Measurements from ENCODE around the gene FRS3. TPM values are rescaled to one million over a fixed set of nuclear protein-coding genes. Genes with fewer than 3 reads are reported as not detected.

Gene FRS3, protein sequence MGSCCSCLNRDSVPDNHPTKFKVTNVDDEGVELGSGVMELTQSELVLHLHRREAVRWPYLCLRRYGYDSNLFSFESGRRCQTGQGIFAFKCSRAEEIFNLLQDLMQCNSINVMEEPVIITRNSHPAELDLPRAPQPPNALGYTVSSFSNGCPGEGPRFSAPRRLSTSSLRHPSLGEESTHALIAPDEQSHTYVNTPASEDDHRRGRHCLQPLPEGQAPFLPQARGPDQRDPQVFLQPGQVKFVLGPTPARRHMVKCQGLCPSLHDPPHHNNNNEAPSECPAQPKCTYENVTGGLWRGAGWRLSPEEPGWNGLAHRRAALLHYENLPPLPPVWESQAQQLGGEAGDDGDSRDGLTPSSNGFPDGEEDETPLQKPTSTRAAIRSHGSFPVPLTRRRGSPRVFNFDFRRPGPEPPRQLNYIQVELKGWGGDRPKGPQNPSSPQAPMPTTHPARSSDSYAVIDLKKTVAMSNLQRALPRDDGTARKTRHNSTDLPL
- total RNA-seq (2022; extraction: Qiagen RNA extraction; ENCODE audit: low read depth) = 2.1 to 3.1 TPM (median 2.4 TPM) in 5 replicates

DNA sequence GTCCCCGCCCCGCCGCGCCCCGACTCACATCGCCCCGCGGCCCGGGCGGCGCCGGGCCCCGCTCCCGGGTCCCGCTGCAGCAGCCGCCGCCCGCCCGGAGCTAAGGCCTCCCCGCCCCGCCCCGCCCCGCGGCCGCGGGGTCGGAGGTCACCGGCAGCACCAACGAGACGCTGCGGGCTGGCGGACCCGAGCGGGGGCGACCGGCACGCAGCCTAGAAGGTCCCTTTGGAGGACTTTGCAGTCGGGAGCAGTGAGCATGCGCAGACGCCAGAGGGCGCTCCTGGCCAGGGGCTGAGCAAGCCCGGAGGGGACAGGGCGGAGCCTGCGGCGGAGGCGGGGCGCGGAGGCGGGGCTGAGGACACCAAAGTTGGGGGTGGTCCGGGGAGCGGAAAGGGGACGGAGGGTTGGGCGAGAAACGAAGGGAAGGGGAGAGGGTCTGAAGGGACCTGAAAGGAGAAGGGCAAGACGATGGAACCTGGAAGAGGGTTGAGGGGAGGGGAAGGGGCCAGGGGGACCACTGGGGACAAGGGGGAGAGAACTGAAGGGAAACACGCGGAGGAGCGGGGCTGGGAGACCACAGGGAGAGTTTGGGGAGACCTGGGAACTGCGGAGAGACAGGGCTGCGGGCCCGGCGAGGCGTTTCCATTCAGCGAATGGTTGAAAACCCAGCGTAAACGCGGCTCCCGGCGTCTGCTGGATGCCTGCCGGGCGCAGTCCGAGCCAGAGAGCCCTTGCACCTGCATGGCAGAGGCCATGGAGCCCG is at the start of gene FRS3:
Gene FRS3 (minus strand): TSS at position 113 of the 763 bp plus-strand sequence. CDS start 2,913 bp downstream, outside the sequence.

DNA sequence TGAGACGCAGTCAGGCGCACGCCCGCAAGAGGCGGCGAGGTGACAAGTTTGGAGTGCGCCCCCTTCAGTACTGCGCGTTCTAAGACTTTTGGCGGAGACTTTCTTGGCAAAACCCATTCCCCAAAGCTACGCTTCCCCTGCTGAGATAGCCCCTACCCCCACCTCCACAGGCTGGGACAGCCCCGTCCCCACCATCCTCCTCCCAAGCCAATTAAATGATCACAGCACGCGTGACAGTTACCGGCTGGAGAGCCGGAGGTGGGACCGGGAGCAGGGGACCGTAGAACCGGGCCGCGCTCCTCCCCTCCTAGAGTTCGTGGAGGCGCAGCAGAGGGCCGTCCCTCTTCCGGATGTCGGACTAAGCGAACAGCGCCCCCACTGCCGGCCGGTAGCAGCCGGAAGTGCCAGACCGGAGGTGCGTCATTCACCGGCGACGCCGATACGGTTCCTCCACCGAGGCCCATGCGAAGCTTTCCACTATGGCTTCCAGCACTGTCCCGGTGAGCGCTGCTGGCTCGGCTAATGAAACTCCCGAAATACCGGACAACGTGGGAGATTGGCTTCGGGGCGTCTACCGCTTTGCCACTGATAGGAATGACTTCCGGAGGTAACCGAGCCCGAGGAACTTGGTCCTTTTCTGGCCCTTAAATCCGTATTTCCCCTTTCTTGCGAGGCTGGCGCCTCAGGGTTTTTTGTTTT is 7.7 kb upstream of the FRS3 start, which contains the start of gene TOMM6:
Gene TOMM6 (plus strand): TSS at position 476 of the 699 bp plus-strand sequence. CDS start 4 bp downstream, at position 480.

DNA sequence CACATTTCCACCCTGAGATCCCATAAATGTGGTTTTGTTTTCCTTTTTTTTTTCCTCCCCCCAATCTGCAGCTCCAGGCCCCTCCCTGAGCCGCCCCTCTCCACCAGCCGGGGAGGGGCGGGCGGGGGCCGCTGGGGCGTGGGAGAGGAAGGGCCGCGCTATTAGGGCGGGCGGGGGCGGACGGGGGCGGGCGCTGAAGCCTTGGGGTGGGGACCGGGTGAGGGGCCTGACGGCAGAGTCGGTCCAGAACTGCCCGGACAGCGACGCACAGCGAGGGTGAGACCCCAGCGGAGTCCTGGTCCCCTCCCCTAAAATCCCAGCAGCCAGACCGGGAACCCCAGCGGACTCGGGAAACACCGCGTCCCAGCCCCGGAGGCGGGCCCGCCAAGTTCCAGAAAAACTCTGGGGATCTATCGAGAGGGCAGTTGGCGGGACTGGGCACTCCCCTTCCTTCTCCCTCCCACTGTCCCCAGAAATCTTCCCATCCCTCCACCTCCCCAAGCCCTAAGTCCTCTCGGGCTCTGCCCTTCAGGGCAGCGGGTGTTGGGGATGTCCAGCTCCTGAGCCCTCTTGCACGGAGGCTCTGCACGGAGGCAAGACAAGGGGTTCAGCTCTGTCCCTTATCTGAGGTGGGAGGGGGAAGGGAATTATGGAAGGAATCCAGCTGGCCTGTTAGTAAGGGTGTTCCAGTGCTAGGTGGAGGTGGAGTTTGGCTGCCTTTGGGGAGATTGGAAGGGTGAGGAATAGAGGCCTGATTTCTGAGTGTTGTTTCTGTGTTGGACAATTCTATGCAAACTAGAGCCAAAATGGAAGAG is 1.1 kb upstream of the FRS3 start, which contains the start of gene PRICKLE4:
Gene PRICKLE4 (plus strand): TSS at position 232 of the 815 bp plus-strand sequence. CDS start 2,692 bp downstream, outside the sequence.

DNA sequence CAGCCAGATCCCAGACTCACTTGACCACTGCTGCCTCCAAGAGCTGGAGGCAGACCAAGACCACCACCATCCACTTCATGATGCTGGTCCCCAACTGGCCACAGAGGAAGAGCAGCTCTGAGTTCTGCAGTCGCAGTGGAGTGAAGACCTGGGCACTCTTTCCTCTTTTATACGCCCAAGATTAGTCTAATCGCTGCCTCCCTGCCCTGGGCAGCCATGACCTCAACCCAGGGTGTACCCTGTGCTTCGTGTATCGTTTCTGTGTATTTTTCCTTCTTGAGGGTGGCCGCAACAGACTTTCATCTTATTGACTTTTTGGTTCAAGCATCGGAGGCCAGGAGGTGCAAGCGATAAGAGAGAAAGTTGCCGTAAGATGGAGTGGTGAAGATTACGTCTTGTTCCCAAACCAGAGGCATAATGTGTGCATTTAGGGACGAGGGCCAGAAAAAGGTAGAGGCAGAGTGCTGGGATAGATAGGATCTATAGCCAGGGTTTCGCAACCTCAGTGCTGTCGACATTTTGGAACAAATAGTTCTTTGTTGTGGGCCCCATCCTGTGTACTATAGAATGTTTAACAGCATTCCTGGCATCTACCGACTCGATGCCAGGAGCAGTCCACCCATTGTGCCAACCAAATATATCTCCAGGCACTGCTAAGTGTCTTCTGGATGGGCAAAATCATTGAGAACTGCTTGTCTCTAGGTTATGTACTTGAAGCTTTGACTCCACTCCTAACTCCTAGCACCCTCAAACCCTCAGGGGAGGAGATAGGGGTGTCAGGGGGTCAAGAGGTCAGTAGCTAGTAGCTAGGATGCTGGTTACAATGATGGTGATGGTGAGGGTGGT is 32.2 kb downstream of the FRS3 start, which contains the start of gene PGC:
Gene PGC (minus strand): TSS at position 142 of the 846 bp plus-strand sequence. CDS start 63 bp downstream, at position 79.

DNA sequence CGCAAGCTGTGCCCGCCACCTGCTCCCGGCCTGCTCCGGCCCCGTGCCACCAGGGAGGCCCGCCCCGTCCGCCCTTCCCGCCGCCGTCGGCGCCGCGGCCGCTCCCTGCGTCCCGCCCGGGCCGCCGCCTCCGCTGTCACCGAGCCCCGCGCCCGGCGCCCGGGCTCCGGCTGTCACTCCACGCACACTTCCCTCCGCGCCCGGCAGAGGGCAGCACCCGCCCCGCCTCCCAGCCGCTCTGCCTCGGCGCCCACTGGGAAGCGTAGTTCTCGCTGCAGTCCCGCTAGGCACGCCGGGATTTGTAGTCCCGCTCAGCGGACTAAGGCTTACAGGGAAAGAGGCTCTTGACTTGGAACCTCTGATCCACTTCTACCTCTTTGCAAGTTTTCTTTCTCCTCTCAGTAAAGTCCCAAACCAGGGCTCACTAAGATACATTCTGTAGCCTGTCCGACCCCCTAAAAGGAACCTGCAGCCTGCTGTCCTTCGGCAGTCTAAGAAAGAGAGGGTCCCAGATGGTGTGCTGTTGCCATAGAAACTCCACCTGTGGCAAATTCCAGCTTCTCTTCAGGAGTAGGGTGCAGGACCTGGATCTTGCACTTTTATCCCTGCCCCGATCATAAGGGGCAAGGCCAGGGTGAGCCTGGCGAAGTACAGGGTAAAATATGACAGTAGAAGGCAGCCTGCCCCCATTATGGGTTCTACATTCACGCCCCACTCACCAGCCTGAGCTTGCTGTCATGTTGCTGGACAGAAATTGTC is 44.1 kb downstream of the FRS3 start, which contains the start of gene TFEB:
Gene TFEB (minus strand): TSS at position 182 of the 759 bp plus-strand sequence. CDS start 44,395 bp downstream, outside the sequence.

Other genes with a start within 250 kb of the FRS3 start
- gene FOXP4, start 233.5 kb downstream of the FRS3 start, total RNA-seq (2022; extraction: Qiagen RNA extraction; ENCODE audit: low read depth) = 15.9 to 26.4 TPM (median 21.2 TPM) in 5 replicates
- gene MDFI, start 141.4 kb downstream of the FRS3 start, total RNA-seq (2022; extraction: Qiagen RNA extraction; ENCODE audit: low read depth) = 0.55 to 0.85 TPM (median 0.74 TPM) in 5 replicates
- 3.8 to 5.8 TPM (median 4.9 TPM) in 5 replicates for gene TFEB, start 44.3 kb downstream of the FRS3 start, total RNA-seq (2022; extraction: Qiagen RNA extraction; ENCODE audit: low read depth)
- gene PGC, start 32.5 kb downstream of the FRS3 start, total RNA-seq (2022; extraction: Qiagen RNA extraction; ENCODE audit: low read depth) = not detected in 5 replicates
- gene PRICKLE4, start 882 bp upstream of the FRS3 start, total RNA-seq (2022; extraction: Qiagen RNA extraction; ENCODE audit: low read depth) = 0.61 to 1.3 TPM (median 0.63 TPM) in 3 of 5 replicates, not detected in the others
- 276 to 323 TPM (median 313 TPM) in 5 replicates for gene TOMM6, start 7.8 kb upstream of the FRS3 start, total RNA-seq (2022; extraction: Qiagen RNA extraction; ENCODE audit: low read depth)
- 0.69 to 1.4 TPM (median 1.2 TPM) in 5 replicates for gene USP49, start 115.5 kb upstream of the FRS3 start, total RNA-seq (2022; extraction: Qiagen RNA extraction; ENCODE audit: low read depth)
- 11.0 to 15.6 TPM (median 13.0 TPM) in 5 replicates for gene MED20, start 141.2 kb upstream of the FRS3 start, total RNA-seq (2022; extraction: Qiagen RNA extraction; ENCODE audit: low read depth)
- 33.1 to 51.5 TPM (median 40.3 TPM) in 5 replicates for gene BYSL, start 141.6 kb upstream of the FRS3 start, total RNA-seq (2022; extraction: Qiagen RNA extraction; ENCODE audit: low read depth)
- gene CCND3, start 161.9 kb upstream of the FRS3 start, total RNA-seq (2022; extraction: Qiagen RNA extraction; ENCODE audit: low read depth) = 116 to 179 TPM (median 176 TPM) in 5 replicates

Measured in A549 treated with RU486 at 1 μM for 4 hours (cell line).